ENCODE data around the gene IDE. TPM values are rescaled to one million over a fixed set of nuclear protein-coding genes. Genes with fewer than 3 reads are reported as not detected.
"Not testable (repeated sequence)": the region's sequence is repeated elsewhere in the genome, so short reads cannot be mapped to it uniquely, and the experiment has no call there.

IDE gene
- total RNA-seq, 2 donors from 2014 or later: 23.7 to 38.0 TPM

DNA sequence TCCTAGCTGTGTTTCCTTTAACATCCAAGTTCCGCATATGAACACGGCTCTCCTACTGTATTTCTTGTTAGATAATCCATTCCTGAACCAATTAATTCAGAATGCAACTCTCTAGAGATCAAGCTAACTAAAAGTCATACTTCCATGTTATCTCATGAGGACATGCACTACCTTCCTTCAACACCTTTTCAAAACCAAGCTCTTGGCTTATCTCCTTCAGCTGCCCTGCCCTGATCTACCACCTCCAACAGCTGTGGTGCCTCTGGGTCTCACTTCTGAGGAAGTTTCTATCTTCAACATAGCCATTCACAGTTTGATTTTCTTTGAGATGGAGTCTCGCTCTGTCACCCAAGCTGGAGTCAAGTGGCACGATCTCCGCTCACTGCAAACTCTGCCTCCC lies 109.5 kb downstream of the IDE start:
- H3K4me1 ChIP-seq (replicated peaks): no peaks in the 10 kb centered on the region
- 93% methylated on average over 5 of the region's 5 CpGs for WGBS
- TF ChIP-seq POLR2A (IDR thresholded peaks at IDR 0.05): no peak
- TF ChIP-seq POLR2AphosphoS5 (IDR thresholded peaks at IDR 0.05): no peak
- TF ChIP-seq CTCF (IDR thresholded peaks at IDR 0.05): no peak
- no peak for DNase-seq (ENCODE audit: low spot score)
- no peaks in the 10 kb centered on the region for H3K9me3 ChIP-seq
- H3K27me3 ChIP-seq (replicated peaks; ENCODE audit: insufficient read depth): no peaks in the 10 kb centered on the region
- intact Hi-C loops (cut with DNase I): no loop called here
- H3K36me3 ChIP-seq: peaks cover 0 to 7% of the 10 kb centered on the region in 2 donors
- H3K4me3 ChIP-seq: no peak overlapping the region
- no peak overlapping the region for H3K27ac ChIP-seq

DNA sequence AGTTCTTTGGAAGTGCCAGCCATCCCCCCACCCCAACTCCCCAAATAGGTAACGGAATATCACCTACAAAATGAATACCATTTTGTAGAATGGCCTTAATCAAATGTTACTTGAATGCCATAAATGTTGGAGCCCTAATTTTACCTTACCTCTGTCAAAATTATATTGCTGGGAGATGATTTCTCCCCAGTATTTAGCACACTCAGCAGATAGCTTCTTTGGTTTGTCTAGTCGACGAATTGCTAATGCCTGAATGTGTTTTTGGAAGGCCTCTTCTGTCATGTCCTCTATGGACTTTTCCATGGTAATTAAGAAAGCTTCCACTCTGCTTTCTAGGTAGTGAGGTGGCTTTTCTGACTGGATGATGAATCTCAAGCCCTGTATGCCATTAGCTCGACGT lies 110.3 kb downstream of the IDE start:
- DNase-seq (ENCODE audit: low spot score): no peak
- WGBS: 93% methylated on average over 5 of the region's 5 CpGs
- no peak overlapping the region for H3K4me3 ChIP-seq
- no peak for TF ChIP-seq POLR2AphosphoS5 (IDR thresholded peaks at IDR 0.05)
- no peak for TF ChIP-seq POLR2A (IDR thresholded peaks at IDR 0.05)
- TF ChIP-seq CTCF (IDR thresholded peaks at IDR 0.05): no peak
- intact Hi-C loops (cut with DNase I): no loop called here
- no peaks in the 10 kb centered on the region for H3K27me3 ChIP-seq (replicated peaks; ENCODE audit: insufficient read depth)
- H3K4me1 ChIP-seq (replicated peaks): no peaks in the 10 kb centered on the region
- no peaks in the 10 kb centered on the region for H3K9me3 ChIP-seq
- peaks cover 0 to 7% of the 10 kb centered on the region in 2 donors for H3K36me3 ChIP-seq
- H3K27ac ChIP-seq: no peak overlapping the region

- 96% methylated on average over 6 of the region's 6 CpGs for WGBS
- intact Hi-C loops (cut with DNase I); DNase-seq (ENCODE audit: low spot score); H3K4me1 ChIP-seq (replicated peaks); H3K27me3 ChIP-seq (replicated peaks; ENCODE audit: insufficient read depth); H3K36me3 ChIP-seq; H3K4me3 ChIP-seq; H3K27ac ChIP-seq; H3K9me3 ChIP-seq: not testable (repeated sequence)
These were observed 118.9 kb downstream of the IDE start for GRCh38 chr10:92454955-92455354.

DNA sequence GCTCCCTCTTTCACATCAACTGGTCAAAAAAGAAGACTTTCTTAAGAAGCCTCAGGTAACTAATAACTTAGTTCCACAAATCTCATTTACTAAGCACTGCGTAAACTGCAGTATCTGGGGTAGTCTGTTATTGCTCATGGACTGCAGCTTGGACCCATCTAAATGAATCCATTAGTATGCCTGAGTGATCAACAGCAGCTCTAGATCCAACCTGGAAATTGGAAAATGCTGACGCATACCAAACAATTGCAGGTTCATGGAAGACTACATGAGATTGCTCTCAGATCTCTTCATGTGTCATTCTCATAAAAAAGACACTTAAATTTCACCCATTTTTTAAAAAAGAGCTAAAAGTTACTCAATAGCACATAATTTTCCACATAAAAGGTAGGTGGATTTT lies 121.6 kb downstream of the IDE start:
- no peak overlapping the region for H3K4me3 ChIP-seq
- intact Hi-C loops (cut with DNase I): no loop called here
- TF ChIP-seq POLR2A (IDR thresholded peaks at IDR 0.05): no peak
- no peak for TF ChIP-seq CTCF (IDR thresholded peaks at IDR 0.05)
- TF ChIP-seq POLR2AphosphoS5 (IDR thresholded peaks at IDR 0.05): no peak
- H3K4me1 ChIP-seq (replicated peaks): no peaks in the 10 kb centered on the region
- H3K36me3 ChIP-seq: peaks cover 0 to 6% of the 10 kb centered on the region in 2 donors
- DNase-seq (ENCODE audit: low spot score): no peak
- H3K27me3 ChIP-seq (replicated peaks; ENCODE audit: insufficient read depth): no peaks in the 10 kb centered on the region
- H3K9me3 ChIP-seq: no peaks in the 10 kb centered on the region
- no peak overlapping the region for H3K27ac ChIP-seq
- 98% methylated on average over 2 of the region's 2 CpGs for WGBS

DNA sequence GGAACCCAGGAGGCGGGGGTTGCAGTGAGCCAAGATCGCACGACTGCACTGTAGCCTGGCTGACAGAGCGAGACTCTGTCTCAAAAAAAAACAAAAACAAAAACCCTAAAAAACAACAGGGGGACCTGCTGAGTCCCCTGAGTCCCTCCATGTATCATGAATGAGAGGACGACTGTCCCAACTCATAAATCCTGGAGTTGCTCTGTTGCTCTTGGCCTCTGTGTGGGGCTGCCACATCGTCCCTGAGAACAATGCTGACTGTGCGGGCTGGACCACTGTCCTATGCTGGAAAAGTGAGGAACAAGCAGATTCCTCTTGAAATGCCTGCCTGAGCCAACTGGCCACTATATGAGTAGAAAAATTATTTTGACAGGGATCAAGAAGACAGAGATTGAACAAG lies 122.5 kb downstream of the IDE start:
- DNase-seq (ENCODE audit: low spot score): no peak
- no peaks in the 10 kb centered on the region for H3K27me3 ChIP-seq (replicated peaks; ENCODE audit: insufficient read depth)
- intact Hi-C loops (cut with DNase I): no loop called here
- H3K4me1 ChIP-seq (replicated peaks): no peaks in the 10 kb centered on the region
- peaks cover 0 to 6% of the 10 kb centered on the region in 2 donors for H3K36me3 ChIP-seq
- no peak for TF ChIP-seq POLR2AphosphoS5 (IDR thresholded peaks at IDR 0.05)
- no peak for TF ChIP-seq CTCF (IDR thresholded peaks at IDR 0.05)
- no peak for TF ChIP-seq POLR2A (IDR thresholded peaks at IDR 0.05)
- WGBS: 86% methylated on average over 7 of the region's 7 CpGs
- no peak overlapping the region for H3K4me3 ChIP-seq
- H3K9me3 ChIP-seq: no peaks in the 10 kb centered on the region
- H3K27ac ChIP-seq: no peak overlapping the region

Data from prostate gland (tissue), 2 donors.